Body of pancreas (tissue), 4 donors: ENCODE results near the gene FUCA2.

Experiments
- CTCF ChIP-seq, 7 experiments: fragments of 450-650 bp in 4 of 7; fragments of 200-600 bp in 3 of 7; sonication (generic) in 3 of 7; IDR thresholded peaks; one replicate each; pipeline ENCODE4 v1.5.1; 2016 to 2019; ENCODE audit warnings: antibody characterized with exemption in 7 of 7
- POLR2A ChIP-seq, 3 donors: fragments of 450-650 bp; IDR thresholded peaks; one replicate each; pipeline ENCODE4 v1.6.1; 2016; ENCODE audit warnings: antibody characterized with exemption in 3 of 3, mild to moderate bottlenecking in 2 of 3

GRCh38 chr6:143531720-143532499, 20.4 kb upstream of the FUCA2 start:
- TF ChIP-seq CTCF (IDR thresholded peaks at IDR 0.05) (no peak), POLR2A (IDR thresholded peaks at IDR 0.05) (no peak)
